ENCODE measurements around the gene RMND5B.
"Not testable (repeated sequence)": the region's sequence is repeated elsewhere in the genome, so short reads cannot be mapped to it uniquely, and the experiment has no call there.

RMND5B gene

DNA sequence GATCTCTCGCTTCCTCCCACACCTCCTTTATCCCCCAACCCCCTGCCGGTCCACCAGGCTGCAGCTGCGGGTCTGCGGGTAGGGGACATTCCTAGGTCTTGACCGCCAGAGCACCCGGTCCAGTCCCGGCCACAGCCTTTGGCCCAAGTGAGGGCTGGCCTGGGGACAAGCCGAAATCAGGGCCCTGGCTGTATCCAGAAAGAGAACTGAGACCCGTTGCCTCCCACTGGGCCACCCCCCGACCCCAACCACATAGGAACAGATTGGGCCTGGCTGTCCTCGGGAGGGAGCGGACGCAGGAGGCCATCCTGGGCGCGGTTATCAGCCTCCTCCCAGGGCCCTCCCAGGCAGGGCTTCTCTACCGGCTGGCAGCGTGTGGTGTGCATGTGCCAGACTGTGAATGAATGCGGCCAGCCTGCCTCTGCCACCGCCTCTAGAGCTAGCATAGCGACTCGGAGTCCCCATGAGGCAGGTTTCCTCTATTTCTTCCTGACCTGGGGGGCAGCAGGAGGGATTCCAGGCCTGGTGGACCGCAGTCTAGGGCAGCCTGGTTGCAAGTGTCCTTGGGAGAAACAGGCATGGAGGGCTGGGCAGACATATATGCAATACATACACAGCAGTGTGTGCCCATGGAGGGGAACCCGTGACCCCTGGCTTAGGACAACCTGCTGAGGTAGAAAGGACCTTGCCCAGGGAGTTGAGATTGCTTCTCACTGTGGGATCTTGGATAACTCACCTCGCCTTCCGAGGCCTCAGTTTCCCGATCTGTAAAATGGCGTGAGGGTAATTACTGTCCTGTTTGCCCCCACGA lies 16.3 kb upstream of the RMND5B start:
- no peak for FAIRE-seq

DNA sequence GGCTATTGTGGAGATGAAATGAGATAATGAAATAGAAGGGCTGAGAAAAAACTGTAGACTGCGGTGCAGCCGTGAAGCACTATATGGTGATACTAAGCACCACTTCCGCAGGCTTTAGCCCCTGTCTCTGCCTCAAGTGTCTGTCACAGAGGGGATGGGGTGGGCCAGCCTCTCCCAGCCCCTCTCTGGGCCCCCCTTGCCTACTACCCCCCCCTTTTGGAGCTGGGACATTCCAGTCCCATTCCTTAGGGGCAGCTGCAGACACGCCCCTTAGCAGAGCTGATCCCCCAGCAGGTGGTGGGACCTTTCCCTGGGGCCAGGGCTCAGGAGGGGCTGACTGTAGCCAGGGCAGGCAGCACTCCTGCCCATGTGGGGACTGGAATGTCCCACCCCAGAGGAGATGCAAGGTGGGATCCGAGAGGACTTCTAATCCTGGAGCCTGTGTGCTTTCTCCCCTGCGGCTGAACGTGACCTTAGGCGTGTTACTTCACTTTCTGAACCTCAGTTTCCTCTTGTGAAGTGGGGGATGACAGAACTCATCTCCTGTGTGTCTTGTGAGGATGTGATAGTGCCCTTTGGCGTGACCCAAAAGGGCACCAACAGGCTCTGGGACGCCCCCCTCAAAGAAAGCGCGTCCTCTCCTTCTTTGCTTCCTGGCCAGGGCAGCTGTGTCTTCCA lies 15.5 kb upstream of the RMND5B start:
- FAIRE-seq = no peak

DNA sequence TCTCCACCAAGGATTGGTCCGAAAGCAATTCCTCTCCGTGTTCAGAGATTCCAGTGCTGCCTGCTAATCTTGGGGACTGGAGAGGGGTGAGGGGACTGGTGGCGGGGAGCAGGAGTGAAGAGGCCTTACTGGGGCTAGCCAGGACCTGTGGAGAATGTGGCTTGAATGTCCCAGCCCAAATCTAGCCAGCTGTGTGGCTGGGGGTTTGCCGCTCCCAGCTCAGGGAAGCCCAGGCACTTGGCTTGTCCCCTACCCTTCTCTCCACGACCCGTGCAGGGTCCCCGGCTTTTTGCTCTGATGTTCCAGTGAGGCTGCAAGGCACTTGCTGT lies 15.0 kb upstream of the RMND5B start:
- no peak for FAIRE-seq

DNA sequence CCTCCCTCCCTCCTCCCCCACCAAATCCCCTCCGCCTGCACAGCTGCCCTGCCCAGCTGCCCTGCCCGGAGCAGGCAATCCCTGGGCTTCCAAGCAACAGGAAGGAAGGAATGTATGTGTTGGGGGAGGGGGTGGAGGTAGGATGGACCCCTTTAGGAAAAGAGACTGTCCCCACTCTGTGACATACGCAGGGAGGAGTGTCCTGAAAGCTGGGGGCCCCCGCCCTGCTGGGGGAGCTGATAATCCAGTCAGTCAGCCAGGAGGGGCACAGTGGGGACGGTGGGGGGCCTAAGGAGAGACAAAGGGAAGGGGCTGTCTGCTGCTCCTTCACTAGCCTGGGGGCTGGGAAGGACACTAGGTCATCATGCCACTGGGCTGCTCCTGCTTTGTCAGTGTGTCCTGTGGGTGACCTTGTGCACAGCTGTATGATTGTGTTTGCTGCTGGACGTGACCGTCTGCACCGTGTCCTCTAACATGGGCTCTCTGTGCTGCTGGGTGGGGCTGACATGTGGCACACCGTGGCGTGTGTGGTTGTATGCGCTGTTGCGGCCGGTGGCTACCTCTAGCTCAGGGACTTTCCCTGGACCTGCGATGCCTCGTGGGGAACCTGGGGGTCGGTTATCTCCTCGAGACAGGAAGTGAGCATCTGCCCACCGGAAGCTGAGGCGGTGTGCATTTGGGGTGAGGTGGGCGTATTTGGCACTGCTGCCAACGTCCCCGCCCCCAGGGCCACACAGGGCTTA lies 14.5 kb upstream of the RMND5B start:
- no peak for FAIRE-seq

DNA sequence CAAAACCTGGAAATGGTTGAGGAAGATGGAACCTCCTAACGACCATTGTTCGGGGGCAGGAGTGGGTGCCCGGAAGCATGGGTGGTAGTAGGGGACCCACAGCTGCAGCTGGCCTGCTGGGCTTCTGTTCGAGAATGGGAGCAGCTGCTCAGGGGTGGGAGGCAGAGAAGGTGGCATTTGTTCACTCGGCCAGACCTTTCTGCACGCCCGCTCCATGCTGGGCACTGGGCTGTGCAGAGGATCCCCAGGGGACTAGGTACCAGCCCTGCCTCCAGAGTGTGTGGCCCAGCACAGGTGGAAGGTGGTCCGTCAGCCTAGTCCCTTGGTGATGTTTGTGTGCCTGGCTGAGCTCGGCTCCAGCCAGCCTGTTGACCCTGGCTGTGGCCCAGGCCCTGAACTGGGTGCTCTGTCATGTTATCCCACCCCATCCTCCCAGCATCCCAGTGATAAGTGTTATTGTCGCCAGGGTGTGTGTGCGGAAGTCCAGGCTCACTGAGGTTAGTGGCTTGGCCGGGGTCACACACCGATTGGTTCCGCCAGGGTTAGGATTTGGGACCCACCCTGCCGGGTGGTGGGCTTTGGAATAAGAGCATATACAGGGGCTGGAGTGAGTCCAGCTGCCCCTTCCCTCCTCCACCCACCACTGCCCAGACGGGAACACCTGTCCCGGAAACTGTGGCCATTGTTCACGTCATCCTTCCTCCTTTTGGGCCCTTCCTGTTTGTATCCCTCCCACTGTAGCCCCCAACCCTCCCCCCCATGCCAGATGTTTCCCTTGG lies 12.7 kb upstream of the RMND5B start:
- FAIRE-seq = no peak

DNA sequence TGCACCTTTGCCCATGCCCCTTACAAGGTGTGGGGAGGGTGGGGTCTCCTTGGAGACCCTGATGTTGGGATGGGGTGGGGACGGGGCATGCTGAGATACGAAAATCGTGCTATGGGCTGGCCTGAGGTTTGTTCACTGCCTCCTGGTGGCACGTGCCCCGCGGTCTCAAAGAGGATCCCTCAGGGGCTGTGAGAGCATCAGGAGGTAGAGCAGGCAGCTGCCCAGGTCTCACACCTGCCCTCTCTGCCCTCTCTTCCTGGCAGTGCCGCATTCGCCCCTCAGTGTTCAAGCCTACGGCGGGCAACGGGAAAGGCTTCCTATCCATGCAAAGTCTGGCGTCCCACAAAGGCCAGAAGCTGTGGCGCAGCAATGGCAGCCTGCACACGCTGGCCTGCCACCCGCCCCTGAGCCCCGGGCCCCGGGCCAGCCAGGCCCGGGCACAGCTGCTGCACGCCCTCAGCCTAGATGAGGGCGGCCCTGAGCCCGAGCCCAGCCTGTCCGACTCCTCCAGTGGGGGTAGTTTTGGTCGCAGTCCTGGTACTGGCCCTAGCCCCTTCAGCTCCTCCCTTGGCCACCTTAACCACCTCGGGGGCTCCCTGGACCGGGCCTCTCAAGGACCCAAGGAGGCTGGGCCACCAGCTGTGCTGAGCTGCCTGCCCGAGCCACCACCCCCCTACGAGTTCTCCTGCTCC lies 10.8 kb upstream of the RMND5B start:
- FAIRE-seq = no peak

DNA sequence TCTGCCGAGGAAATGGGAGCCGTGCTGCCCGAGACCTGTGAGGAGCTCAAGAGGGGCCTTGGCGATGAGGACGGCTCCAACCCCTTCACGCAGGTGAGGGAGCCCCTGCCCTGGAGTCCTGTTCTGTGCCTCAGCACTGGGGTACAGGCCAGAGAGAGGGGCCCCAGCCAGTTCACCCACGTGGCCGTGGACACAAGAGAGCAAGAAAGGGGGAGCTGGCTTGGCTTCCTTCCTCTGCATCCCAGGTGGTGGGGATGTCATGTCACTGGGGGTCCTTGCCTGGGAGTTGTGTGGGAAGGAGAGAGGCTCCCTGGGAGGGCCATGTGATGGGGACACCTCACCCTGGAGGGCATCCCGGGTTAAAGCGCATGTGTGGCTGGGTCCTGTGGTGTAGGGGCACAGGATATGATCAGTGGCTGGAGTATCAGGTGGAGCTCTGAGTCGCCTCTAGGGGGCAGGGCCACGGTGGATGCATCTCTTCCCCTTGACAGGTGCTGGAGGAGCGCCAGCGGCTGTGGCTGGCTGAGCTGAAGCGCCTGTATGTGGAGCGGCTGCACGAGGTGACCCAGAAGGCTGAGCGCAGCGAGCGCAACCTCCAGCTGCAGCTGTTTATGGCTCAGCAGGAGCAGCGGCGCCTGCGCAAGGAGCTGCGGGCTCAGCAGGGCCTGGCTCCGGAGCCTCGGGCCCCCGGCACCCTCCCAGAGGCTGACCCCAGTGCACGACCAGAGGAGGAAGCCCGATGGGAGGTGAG lies 10.0 kb upstream of the RMND5B start:
- no peak for FAIRE-seq

DNA sequence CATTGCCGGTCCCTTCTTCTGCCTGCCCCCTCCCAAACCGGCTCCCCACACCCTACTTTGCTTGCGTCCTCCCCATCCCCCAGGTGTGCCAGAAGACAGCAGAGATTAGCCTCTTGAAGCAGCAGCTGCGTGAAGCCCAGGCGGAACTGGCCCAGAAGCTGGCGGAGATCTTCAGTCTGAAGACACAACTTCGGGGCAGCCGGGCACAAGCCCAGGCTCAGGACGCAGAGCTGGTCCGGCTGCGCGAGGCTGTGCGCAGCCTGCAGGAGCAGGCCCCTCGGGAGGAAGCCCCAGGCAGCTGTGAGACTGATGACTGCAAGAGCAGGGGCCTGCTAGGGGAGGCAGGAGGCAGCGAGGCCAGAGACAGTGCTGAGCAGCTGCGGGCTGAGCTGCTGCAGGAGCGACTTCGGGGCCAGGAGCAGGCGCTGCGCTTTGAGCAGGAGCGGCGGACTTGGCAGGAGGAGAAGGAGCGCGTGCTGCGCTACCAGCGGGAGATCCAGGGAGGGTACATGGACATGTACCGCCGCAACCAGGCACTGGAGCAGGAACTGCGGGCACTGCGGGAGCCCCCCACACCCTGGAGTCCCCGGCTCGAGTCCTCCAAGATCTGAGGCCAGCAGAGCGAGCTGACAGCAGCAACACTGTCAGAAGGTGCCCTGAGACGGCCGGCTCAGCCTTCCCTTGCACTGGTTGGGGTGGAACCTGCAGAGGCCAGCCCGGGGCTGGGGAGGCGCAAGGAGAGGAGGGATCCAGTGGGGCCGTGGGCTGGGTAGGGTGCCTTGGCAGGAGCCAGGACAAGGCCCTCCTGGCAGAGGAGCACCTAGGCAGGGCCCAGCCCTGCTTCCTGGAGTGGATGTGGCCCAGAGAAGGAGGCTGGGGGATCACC lies 9.2 kb upstream of the RMND5B start:
- no peak for FAIRE-seq

DNA sequence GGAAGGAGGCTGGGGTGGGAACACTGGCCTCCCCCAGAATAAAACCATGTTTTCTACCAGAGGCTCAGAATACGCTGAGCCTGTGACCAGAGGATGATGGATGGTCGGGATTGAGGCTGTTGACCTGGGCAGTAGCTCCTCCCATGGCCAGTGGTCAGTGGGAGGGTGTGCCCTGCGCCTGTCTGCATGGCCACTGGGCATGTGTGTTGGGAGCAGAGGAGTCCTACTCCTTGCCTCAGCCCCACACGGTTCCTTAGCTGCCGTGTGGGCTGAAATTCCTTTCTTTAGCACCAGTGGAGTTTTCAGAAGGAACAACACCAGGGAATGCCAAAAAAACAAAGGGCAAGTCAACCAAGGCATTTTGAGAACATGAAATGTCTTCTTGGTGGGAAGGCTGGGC lies 8.5 kb upstream of the RMND5B start:
- FAIRE-seq = no peak

DNA sequence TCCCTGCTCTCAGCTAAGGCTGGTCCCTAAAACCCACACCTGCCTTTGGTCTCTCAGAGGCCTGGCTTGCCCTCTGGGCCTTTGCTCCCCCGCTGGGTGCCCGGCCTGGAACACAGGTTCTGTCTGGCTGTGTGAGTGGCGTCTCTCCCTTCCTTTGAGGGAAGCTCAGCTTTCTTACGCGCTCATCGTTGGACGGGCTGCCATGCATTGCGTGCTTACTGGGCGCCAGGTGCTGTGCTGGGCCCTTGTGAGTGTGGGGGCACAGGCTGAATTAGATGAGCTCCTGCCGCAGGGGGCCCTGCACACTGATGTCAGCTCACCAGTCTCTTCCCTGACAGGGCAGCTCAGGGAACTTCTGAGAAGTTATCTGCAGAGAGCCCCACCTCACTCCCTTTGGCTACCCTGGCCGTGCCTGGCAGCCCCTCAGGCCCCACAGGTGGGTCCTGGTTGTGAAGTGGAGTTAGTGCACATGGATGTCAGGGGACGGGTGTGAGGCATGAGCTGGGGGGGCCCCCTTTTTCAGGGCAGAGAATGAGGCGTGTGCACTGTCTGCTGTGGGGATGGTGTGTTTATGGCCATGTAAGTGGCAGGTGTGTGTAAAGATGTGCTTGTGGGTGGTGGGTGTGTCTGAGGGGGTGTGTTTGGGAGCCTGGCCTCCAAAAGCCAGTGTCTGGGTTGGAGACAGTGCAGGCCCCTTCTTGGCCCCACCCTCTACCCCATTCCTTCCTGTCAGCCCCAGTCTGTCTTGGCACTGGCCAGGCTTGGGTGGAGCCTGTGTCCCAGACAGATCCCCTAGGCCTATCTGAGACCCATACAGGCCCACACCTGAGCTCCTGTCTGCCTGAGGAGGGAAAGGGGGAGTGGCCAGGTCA lies 7.5 kb upstream of the RMND5B start:
- FAIRE-seq = no peak

DNA sequence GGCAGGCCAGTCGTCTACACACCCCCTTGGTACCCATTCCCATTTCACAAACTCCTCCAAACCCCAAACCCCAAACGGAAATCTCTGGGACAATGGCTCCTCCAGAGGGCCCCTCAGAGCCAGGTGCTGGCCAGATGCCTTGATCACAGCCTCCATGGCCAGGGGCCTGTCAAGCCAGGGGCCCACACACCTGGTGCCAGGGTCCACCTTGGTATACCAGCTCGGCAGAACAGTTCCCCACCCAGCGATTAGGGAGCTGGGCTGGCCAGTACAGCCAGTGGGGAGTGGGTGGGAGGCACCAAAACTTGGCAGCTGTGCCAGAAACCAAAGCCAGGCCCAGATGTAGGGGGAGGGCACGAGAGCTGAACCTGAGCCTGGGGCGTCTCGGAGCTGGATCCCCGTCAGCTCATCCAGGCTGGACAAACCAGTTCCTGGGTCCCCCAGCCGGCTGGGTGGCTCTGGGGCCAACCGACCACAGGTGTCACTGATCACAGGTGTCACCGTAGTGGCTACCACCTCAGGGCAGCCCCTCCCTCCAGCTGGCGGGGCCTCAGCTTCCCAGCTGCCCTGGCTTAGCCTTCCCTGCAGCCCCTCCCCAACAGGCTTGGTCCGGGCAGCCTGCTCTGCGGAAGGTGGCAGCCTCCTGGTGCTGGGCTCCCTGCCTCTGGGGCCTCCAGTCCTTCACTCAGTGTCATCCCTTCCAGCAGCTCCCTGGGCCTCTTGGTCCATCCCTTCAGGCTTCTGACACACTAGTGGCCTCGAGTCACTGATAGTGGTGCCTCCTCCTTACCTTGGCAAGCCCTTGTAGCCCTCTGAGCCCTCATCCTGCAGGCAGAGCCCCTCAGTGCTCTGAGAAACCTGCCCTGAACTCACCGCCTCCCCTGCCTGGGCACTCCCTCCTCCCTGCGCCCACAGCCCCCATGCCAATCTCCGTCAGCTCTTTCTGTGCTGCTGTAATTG lies 6.6 kb upstream of the RMND5B start:
- FAIRE-seq = no peak

DNA sequence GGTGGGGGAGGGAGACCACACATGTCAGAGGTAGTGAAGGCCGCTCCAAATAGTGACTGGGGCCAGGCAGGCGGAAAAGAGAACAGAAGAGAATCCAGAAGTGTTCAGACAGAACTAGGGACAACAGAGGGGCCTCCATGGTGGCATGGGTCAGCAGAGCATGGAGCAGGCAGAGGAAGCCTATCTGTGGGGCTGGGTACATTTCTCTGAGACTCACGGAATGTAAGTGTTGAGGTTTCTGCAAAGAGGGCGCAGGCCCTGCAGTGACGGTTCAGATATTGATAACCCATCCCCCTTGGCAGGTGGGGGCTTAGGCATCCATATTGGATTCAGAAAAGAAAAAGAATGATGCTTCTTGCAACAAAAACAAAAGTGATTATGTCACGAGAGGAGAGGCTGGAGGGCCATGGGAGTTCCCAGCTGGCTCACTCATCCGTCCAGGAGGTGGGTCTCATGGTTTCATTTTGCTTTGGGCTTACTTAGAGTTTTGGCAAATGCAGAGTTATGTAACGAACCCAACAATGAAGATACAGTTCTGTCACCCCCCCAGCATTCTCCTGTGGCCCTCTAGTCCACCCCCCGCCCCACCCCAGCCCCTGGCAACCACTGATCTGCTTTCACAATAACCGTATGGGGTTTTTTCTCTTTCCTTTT lies 5.4 kb upstream of the RMND5B start:
- no peak for FAIRE-seq

DNA sequence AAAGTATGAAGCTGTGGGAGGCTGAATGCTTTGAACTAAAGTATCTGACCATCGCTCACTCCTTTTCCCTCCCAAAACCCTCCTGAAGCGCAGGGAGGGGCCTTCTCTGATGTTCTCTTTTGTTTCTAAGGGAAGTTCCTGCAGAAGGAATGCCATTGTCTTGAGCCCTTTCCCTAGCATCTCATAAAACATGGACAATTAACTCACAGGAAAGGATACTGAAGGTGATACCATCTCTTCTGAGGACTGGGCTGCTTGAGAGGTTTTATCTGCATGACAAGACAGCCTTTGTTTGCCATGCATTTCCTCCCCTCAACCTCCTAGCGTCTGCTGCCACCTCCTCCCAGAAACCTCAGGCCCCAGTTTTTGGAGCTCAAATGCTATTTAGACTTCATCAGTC lies 4.3 kb upstream of the RMND5B start:
- FAIRE-seq = no peak

DNA sequence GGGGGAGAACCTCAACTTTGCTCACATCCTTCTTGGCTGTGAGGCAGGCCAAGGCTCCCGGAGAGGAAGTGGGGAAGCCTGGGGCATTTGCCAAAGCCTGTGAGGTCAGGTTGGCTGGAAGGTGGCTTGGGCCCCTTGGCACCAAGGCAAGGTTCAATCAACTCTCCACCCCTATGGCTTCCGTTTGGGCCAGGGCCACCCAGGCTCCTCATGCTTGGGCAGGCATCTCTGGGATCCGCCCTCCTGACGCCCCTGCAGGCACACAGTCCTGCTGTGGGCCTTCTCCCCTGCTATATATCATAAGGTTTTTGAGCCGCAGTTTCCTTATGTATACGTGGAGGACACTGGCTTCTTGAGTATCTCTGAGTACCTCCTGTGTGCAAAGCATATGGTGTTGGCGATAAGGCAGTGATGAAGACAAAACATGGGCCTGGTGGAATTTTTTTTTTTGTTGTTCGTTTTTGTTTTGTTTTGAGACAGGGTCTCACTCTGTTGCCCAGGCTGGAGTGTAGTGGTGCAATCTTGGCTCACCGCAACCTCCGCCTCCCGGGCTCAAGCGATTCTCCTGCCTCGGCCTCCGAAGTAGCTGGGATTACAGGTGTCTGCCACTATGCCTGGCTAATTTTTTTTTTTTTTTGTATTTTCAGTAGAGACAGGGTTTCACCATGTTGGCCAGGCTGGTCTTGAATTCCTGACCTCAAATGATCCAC lies 3.4 kb upstream of the RMND5B start:
- not testable (repeated sequence) for FAIRE-seq

DNA sequence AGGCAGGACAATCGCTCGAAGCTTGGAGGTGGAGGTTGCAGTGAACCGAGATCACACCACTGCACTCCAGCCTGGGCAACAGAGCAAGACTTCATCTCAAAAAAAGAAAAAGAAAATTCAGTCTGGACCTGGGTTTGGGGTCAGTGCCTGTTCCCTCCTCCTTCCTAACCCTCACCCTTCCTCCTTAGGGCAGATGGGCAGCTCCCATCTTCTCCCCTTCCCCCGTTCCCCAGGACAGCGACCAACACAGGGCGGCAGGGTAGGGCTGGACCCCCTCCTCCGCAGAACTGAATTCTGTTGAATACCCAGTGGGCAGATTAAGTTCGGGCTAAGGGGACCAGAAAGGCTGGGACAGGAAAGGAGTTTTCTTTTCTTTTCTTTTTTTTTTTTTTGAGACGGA lies 1.5 kb upstream of the RMND5B start:
- no peak for FAIRE-seq

DNA sequence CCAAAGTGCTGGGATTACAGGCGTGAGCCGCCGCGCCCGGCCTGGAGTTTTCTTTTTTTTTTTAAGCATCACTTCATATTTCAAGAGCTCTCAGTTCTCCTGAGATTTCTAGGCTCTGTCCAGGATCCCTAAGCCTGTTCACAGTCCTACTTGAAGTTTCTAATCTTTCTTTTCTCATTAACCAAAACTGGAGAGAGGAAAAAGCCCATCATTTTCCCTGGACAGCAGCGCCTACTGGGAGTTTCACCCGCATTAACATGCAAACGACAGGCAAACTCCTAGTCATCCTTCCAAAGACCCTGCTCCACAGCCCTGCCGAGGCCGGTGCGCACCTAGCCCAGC lies 609 bp upstream of the RMND5B start:
- FAIRE-seq = not testable (repeated sequence)

DNA sequence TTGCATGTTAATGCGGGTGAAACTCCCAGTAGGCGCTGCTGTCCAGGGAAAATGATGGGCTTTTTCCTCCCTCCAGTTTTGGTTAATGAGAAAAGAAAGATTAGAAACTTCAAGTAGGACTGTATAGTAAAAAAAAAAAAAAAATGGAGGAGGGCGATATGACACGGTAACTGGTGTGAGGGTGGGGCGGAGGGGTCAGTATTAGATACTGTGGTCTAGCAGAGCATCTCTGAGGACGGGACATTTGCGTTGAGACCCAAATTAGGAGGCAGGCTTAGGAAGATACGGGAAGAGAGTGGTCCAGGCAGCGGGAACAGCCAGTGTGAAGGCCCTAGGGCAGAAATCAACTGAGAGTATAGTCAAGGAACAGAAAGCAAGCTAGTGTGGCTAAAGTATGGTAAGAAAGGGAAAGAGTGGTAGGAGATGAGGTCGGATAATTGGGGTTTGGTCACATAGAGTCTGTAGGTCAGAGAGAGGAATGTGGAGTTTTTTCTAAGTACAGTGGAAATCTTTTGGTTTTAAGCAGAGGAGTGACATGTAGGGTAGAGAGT lies 707 bp downstream of the RMND5B start:
- FAIRE-seq = no peak
